ENCODE results near the gene SLC18B1.
A peak's percentile ranks its signal among the peaks of the same experiment; 100 is the strongest.

SLC18B1 gene

DNA sequence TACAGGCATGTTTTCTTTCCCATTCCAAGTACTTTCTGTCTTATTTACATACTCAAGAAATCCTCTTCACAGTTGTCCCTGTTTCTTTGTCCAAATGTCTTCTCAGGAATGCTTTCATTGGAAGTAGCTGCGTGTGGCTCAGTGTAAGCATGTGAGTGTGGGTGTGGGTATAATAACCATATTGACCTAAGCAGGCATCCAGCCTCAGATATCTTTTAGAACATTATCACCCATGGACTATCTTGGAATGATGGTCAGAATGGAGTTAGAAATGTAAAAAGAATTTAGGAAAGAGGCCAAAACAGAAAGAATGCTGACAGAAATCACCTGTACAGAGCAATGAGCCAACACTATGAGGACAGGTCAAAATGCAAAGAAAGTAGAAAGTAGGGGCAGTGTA, 57.2 kb downstream of the SLC18B1 start:
- no peak for DNase-seq (ENCODE audit: low spot score)

DNA sequence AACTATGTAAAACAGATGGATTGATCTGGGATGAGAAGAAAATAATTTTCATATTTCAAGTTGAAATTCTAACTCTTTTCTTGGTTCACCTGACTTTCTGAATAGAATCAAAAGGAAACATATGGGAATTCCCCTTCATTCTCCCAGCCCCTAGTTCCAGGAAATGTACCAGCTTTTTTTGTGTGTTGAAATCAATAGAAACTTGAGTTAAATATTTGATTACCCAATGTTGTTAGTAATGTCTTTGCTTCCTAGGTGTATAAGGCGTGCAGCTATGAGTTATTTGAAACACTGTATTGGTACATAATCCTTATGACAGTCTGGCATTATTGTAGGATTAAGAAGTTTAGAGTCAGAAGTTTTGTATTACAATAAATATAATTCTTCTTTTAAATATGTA, 62.2 kb downstream of the SLC18B1 start:
- no peak for DNase-seq (ENCODE audit: low spot score)

DNA sequence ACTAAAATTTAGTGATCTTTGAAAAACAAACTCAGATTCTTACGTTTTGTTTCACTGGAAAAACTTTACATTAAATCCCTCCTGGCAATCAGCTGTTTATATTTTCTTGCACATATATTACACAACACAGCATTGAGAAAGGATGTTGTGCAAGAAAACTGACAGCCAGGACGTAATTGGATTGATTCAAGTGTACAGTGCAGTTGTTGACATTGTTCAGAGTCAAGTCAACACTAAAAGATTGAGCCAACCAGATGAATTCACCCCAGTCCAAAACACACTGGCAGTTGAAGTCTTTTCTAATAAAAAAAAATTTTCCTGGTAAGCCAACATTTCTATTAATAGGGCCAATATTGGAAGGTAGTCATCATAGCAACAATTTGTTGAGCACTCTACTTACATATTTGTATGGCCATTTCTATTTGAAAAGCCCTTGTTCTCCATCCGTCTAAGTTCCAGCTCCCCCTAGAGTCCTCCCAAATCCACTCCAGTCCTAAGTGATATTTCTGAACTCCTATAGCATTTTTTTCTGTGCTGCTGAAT, 63.7 kb downstream of the SLC18B1 start:
- DNase-seq (ENCODE audit: low spot score): no peak

DNA sequence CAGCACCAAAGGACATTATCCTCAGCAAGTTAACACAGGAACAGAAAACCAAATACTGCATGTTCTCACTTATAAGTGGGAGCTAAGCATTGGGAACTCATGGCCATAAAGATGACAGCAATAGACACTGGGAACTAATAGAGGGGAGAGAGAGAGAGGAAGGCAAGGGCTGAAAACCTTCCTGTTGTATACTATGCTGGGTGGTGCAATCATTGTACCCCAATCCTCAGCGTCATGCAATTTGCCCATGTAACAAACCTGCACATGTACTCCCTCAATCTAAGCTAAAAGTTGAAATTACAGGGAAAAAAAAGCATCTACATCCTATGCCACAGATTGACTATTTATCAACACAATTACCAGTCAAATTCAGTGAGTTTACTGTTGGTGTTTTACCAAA, 64.6 kb downstream of the SLC18B1 start:
- no peak for DNase-seq (ENCODE audit: low spot score)

DNA sequence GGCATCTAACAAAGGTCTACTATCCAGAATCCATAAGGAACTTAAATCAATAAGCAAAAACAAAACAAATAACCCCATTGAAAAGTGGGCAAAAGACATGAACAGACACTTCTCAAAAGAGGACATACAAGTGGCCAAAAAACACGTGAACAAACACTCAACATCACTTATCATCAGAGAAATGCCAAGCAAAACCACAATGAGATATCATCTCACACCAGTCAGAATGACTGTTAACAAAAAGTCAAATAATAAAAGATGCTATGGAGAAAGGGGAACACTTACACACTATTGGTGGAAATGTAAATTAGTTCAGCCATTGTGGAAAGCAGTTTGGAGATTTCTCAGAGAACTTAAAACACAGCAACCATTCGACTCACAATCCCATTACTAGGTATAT, 65.2 kb downstream of the SLC18B1 start:
- no peak for DNase-seq (ENCODE audit: low spot score)

DNA sequence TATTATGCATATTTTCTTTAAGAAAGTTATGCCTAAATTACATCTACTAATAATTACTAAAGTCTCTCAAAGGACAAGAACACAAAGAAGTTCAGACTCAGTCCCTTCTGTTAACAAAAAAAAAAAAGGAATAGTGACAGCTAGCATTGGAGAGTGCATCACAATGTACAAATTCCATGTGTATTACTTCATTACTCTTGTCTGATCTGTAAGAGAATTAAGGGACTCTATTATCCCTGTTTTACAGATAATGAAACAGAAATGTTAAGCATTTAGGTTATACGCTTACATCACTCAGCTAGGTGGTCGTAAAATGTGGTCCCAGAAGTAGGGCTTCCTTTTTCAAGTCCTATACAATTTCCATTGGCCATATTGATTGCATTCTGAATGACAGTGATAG, 67.4 kb downstream of the SLC18B1 start:
- no peak for DNase-seq (ENCODE audit: low spot score)

DNA sequence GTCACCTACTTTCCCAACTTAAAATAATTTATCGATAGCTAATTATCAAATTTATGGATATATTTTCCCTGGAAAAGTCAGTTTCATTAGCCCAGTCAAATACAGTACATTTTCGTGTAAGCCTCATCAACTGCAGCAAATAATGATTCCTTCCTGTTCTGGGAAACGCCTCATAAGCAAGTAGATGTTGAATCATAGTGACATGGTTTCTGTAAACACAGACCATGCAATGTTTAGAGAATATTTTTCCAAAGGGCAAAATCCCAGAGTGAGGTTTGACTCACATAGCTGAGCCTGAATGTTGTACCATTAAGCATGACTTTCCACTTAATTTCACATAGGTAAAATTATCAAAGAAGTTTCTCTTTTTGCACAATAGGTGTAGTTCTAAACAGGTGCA, 67.9 kb downstream of the SLC18B1 start:
- DNase-seq (ENCODE audit: low spot score): peak; percentile 13

DNA sequence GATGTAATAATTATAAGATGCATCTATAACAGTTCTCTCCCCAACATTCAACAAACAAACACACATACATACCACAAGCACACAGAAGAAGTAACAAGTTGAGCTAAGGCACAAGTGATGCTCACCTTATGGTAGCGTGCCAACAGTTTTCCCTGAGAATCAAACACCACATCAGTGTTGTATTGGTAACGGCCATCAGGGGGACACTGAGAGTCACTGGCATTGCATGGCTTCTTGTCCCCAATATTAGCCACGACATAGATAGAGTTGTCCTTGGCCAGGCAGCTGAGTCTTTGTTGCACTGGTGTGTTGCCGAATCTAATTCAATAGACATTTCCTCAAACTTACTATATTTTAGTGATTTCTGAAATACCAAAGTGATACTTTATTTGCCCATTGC, 69.8 kb downstream of the SLC18B1 start:
- no peak for DNase-seq (ENCODE audit: low spot score)

DNA sequence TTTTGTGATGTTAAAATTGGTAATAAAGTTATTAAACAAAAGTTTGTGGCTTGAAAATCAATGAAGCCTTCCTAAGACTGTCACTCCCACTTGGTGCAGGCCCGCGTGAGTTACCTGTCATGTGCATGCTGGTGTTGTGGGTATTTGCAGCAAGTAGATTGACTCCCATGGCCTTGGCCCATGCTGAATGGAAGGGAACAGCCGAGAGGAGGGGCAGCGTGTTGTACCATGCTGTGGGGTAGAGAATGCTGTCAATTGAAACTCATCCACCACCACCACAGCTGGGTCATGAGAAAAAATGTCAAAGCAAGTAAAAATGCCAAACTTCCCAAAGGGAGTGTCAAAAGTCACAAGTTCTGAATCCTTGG, 71.8 kb downstream of the SLC18B1 start:
- no peak for DNase-seq (ENCODE audit: low spot score)

DNA sequence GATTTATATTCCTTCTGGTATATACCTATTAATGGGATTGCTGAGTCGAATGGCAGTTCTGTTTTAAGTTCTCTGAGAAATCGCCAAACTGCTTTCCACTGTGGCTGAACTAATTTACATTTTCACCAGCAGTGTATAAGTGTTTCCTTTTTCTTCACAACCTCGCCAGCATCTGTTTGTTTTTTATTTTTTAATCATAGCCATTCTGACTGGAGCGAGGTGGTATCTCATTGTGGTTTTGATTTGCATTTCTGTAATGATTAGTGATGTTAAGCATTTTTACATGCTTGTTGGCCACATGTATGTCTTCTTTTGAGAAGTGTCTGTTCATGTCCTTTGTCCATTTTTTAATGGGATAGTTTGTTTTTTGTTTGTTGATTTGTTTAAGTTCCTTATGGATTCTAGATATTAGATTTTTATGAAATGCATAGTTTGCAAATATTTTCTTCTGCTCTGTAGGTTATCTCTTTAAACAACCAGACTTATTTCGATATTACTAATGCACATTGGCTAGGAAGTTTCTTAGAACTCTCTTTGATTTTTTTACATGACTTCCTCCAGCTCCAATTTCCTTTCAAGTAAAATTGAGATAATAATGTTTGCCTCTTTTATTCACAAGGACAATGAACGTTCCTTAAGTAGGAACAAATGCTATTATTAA, 72.4 kb downstream of the SLC18B1 start:
- DNase-seq (ENCODE audit: low spot score): no peak

DNA sequence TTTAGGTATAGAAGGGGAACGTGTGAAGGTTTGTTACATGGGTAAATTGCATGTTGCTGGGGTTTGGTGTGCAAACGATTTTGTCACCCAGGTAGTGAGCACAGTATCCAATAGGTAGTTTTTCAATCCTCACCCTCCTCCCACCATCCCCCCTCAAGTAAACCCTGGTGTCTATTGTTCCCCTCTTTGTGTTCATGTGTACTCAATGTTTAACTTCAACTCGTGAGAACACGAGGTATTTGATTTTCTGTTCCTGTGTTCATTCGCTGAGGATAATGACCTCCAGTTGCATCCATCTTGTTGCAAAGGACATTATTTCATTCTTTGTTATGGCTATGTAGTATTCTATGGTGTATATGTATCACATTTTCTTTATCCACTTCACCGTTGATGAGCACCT, 73.0 kb downstream of the SLC18B1 start:
- no peak for DNase-seq (ENCODE audit: low spot score)

DNA sequence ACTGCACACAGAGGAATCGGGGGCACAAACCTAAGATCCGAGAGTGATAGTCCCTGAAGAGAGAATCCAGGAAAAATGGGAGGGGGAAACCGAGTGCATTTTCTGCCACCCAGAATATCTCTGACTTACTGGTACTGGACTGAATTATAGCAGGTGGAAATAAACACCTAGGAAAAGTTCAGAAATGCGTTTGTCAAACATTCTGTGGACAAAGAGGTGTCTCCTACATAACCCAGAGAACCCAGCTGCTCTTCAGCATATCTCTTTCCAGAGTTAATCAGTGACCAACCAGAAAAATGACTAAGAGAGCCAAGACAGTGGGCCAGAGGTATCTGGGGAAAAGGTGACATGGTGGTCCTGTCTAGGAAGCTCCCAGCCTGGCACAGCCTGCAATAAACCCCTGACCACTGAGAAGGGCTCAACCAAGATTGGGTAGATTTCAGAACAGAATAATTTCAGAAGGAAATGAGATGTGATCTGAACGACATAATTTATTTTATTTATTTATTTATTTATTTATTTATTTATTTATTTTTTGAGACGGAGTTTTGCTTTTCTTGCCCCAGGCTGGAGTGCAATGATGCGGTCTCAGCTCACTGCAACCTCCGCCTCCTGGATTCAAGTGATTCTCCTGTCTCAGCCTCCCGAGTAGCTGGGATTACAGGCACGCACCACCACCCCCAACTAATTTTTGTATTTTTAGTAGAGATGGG, 78.5 kb downstream of the SLC18B1 start:
- no peak for DNase-seq (ENCODE audit: low spot score)
